ENCODE results near the gene UCN2.

Gene UCN2

DNA sequence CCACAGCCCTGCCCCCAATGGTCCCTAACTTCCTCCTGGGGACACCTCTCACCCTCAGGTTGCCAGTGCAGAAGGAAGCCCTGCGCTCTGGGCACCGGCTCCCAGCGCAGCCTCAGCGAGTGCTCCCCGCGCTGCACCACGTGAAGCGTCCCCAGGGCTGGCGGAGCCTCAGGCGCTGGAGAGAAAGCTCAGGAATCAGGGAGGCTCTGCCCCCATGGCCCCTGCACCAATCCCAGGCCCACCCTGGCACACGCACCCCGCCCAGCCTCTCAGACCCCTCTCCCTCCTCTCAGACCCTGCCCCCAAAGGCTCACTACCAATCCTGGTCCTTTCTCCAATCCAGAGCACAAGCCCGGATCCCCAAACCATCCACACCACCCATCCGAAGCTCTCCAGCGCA, 24.6 kb upstream of the UCN2 start:
- no peak for DNase-seq

DNA sequence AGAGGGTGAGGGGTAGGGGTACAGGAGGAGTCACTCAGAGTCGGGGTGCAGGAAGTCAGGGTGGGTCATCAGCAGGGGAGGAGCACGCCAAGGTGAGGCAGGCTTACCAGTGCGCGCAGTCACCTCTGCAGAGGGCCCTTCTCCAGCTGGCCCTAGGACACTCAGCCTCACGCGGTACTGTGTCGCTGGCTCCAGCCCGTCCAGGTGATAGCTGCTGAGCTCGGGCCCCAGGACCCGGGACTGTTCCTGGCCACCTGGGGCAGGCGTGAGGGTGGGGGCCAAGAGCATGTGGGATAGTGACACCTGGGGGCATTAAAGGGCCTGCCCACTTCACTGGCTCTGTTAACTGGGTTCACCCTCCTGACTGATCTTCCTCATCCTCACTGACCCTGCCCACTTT, 24.1 kb upstream of the UCN2 start:
- DNase-seq, result no peak

DNA sequence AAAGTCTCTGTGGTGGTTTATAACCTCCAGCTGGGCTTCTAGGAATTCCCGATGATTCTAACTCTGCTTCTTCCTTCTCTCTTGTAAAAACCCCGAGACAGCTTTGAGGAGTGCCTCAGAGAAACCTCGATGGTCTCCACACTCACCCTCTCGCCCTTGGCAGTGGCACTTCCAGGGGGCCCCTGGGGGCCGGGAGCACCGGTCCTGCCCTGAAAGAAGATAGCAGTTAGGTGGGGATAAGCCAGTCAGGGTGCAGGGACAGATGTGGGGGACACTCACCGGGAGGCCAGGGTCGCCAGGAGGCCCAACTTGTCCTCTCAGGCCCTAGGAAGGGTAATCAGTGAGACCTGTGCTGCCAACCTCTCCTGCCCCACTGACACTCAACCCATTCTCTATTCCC, 21.8 kb upstream of the UCN2 start:
- no peak for DNase-seq

- no peak for DNase-seq
These were observed 21.3 kb upstream of the UCN2 start for GRCh38 chr3:48584836-48585235.

- no peak for DNase-seq
These were observed 18.3 kb upstream of the UCN2 start for GRCh38 chr3:48581621-48582481.

GRCh38 chr3:48576647-48577046, 13.1 kb upstream of the UCN2 start:
- DNase-seq, result no peak

DNA sequence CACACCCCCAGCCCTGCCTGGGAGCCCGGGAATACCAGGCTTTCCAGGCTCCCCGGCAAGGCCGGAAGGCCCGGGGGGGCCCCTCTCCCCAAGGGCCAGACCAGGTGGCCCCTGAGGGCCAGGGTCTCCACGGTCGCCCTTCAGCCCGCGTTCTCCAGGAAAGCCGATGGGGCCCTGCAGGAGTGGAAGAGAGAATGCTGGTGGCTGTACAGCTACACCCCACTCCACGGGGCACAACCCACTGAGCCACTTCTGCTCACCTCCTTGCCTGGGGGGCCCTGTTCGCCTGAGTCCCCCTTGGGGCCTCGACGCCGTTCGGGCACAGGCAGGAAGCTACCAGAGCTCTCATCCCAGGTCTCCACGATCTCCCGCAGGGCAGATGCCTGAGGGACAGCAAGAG, 11.8 kb upstream of the UCN2 start:
- no peak for DNase-seq

DNA sequence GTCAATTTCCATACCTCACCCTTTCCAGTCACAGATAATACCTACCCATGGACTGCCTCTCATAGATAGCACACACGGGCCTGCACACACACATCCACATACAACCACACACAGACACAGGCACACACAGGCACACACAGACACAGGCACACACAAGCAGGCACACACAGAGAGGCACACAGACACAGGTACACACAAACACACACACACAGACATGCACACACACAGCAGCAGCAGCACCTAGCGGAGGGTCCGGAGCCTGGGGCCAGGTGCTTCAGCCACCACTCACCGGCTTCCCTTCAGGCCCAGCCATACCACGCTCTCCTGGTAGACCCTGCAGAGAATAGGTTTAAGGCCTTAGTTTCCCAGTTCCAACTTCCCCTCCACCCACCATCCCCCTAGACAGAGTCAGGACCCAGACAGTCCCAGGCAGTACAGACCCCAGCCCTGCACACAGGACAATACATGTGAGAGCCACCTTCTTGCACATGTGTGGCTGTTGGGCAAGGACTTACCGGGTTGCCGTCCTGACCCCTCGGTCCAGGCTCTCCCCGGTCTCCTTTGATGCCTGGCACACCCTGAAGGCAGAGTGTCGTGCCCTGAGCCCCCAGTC, 10.5 kb upstream of the UCN2 start:
- no peak for DNase-seq

GRCh38 chr3:48572517-48572916, 8.9 kb upstream of the UCN2 start:
- DNase-seq, result no peak

- DNase-seq, result no peak
These were observed 8.4 kb upstream of the UCN2 start for GRCh38 chr3:48571938-48572337.

DNA sequence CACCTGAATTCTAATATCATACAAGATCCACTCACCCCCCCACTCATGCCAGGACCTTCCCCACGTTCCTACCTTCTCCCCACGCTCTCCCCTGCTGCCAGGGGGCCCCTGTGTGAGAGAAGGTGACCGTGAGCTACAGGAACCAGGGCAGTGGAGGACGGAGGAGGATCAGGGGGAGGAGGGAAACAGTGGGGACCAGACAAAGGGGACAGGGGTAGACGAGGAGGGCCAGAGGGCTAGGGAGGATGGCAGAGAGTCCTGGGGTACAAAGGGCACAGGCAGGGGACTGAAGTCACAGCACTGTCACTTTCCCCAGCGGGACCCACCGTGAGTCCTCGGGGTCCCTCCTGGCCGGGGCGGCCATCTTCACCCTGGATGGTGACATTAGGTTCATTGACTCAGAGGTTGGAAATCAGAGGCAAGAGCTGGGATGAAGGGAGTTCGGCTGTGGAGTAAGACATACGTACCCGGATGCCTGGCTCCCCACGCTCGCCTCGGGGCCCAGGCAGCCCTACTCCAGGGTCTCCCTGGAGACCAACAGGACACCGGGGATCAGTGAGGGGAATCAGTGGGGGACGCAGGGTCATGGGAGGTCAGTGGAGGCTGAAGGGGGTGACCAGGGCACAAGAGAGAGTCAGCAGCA, 6.3 kb upstream of the UCN2 start:
- DNase-seq, result no peak

- no peak for DNase-seq
These were observed 5.8 kb upstream of the UCN2 start for GRCh38 chr3:48569400-48569799.

DNA sequence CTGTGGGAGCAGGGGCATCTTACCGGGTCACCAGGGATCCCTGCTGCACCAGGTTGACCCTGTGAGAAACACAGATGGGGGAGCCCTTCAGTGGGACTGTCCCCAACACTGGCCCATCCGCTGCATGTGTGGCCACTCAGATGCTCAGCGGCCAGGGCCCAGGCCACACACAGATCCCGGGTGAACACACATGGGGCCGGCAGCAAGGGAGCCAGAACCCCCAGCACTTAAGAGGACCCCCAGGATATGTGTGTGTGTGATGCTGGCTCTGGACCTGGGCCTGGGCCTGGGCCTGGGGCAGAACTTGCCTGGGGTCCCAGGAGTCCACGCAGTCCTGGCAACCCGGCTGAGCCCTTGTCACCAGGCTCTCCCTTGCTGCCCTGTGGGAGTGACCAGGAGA, 4.9 kb upstream of the UCN2 start:
- no peak for DNase-seq

GRCh38 chr3:48567500-48567899, 3.9 kb upstream of the UCN2 start:
- no peak for DNase-seq

GRCh38 chr3:48567090-48567489, 3.5 kb upstream of the UCN2 start:
- DNase-seq, result no peak

GRCh38 chr3:48566401-48566760, 2.8 kb upstream of the UCN2 start:
- no peak for DNase-seq

DNA sequence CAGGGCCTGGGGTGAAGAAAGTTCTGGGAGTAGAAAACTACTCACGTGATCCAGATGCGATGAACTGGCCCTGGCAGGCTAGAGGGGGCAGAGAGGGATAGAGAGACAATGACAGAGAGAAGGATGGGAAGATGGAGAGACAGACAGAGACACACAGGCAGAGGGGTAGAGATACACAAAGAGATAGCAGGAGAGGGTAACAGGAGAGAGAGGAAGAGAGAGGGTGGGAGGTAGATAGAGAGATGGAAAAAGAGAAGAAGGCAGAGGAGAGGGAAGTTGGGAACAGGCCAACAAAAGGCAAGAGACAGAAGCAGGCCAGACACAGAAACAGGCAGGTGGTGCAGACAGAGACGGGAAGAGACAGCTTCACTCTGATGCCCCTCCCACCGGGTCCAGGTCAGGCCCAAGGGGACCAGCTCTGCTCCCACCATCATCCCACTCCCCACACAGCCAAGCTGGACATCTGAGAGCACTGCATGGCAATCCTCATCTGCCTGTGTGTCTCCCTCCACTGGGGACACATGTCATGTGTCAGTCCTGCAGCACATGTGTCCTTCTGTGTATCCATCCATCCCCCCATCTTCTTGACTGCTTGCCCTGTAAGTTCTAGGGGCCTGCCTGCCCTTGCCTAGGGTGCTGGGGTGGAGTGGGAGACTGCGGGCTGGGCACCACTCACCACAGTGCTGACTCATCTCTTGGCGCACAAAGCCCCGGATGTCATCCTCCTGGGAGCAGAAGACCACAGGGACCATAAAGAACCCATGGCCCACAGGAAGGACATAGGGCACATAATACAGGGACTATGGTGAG, 2.2 kb upstream of the UCN2 start:
- DNase-seq, result no peak

DNA sequence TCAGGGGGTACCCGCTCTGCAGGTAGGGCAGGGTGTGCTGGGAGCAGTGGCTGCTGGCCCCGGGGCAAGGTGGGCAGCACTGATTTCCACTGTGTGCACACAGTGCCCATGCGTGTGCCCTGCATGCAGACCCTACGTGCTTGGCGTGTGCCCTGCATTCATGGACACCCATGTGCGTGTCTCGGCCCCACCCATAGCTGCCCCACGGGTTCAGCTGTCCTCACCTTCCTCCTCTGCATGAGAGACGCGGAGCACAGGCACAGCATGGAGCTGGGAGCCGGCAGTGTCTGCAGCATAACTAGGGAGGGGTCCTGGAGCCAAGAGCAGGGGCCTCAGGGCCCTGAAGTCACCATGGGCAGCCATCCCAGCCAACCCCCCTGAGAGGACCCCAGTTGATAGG, 1.6 kb upstream of the UCN2 start:
- no peak for DNase-seq

GRCh38 chr3:48564667-48565066, 1.1 kb upstream of the UCN2 start:
- no peak for DNase-seq

DNA sequence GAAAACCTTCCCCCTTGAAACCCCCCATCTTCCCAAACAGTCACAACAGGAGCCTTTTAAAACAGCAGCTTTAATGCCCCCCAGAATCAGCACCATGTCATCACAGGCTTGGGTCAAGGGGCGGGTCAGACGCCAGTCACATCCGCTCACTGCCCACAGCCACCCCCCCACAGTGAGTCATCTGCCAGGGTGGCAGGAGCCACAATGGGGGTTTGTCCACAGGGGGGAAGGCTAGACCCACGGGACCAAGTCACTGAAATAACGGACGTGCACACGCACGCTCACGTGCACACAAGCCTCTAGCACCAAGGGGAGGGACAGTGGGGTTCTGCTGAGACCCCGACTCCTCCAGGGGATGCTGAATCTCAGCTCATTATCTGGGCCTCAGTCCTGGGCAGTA, 441 bp upstream of the UCN2 start:
- DNase-seq, result peak; percentile 8

DNA sequence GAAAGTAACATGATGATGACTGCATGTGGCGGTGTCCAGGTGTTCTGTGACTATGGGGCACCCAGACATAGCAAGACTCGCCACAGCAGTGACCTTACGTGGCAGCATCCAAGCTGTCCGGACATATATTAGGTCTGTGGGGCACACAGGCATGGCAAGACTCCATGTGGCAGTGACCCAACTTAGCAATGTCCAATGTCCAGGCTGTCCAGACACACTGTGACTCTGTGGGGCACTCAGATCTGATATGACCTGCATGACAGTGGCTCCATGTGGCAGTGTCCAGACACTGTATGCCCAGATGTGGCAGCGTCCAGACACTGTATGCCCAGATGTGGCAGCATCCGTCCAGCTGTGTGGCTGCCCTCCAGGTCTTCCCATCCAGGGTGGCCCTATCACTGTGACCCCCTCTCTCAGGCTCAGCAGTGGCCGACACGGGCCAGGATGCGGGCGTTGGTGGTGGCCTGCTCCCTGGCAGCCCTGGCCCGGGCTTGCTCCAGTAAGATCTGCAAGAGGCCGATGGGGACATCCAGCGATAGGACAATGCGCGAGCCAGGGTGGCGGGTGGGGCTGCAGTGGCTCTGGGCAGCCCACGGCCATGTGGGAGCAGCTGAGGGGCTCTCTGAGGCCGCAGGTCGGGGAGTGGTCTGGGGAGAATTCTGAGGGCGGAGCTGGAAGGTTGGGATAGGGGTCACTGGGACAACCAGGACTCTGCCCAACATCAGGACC, 1.1 kb downstream of the UCN2 start:
- no peak for DNase-seq

DNA sequence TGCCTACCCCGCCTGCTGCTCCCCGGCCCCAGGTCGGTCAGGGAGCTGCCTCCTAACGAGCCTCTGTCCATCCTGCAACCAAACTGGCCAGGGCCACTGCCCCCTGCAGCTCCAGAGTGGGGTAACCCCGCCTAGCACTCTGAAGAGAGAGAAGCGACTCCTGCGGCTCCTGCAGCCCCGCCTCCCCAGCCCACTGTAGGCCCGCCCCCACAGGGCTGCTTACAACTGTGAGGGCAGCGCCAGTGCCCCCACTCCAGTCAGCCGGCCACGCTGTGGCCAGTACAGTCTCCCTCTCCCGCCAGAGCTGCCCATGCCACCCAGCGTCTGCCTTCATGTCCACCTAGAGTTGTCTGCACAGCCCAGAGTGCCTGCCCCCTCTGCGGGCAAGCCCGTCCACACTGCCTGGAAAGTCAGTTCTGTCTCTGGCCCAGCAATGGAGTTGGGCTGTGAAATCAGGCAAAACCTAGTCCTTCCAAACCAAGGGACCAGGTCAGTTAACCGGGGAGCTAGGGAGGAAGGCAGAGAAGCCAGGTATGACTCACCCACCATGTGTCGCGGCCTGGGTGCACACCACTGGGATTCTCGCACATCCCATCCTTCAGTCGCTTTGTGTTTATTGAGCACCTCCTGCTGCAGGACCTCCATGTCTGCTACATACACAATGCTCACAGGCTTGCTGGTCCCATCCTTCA, 2.4 kb downstream of the UCN2 start:
- no peak for DNase-seq

All from stimulated activated CD4-positive, alpha-beta T cell treated with anti-CD3 and anti-CD28 coated beads, Interleukin-4, amount 100 ng/mL, for 1 hour (primary cell).